Panc1 (cell line): ENCODE measurements around the gene AGPAT3. TPM values are rescaled to one million over a fixed set of nuclear protein-coding genes. Genes with fewer than 3 reads are reported as not detected.

Experiments
- ATAC-seq: fragments of 200-7000 bp; cut with Tn5 transposase; 2 replicates; pipeline ENCODE4 v1.9.1; 2020; ENCODE audit warnings: mild to moderate bottlenecking, moderate library complexity
- BruUV-seq: library from RNA; stranded (reverse); fragments of 400-500 nt; replicated peaks from 2 replicates; lab custom pipeline; 2021; lab: Mats Ljungman, UMichigan
- CTCF ChIA-PET: fragments of 300-600 bp; sonication (Branson Sonifier 250); formaldehyde crosslinking; loops from one replicate; lab custom pipeline; 2022; ENCODE audit warnings: antibody characterized with exemption; lab: Charles Lee
- POLR2A ChIA-PET: fragments of 300-600 bp; sonication (Branson Sonifier 250); formaldehyde crosslinking; loops from one replicate; lab custom pipeline; 2022; ENCODE audit warnings: antibody characterized with exemption; lab: Charles Lee
- DNase-seq: peaks from one replicate; pipeline ENCODE4 v3.0.0-alpha.2; 2010; ENCODE audit warnings: low read depth, low spot score
- H3K27ac ChIP-seq: 2 replicates; pipeline ENCODE4 v1.5.1; 2011; ENCODE audit warnings: mild to moderate bottlenecking, low read length, inconsistent platforms
- H3K27me3 ChIP-seq: fragments of 200-500 bp; sonication (Bioruptor generic); 2 replicates; pipeline ENCODE4 v1.6.0; 2014; ENCODE audit warnings: low read length, inconsistent platforms; ENCODE audit not compliant: control insufficient read depth, insufficient read depth
- H3K36me3 ChIP-seq: fragments of 200-500 bp; sonication (Bioruptor generic); 2 replicates; pipeline ENCODE4 v1.5.1; 2014; ENCODE audit warnings: inconsistent platforms, mild to moderate bottlenecking, low read length, moderate library complexity; ENCODE audit not compliant: control insufficient read depth, insufficient read depth
- H3K4me1 ChIP-seq: 2 replicates; pipeline ENCODE4 v1.5.1; 2011; ENCODE audit warnings: inconsistent platforms, mild to moderate bottlenecking, low read length, moderate library complexity; ENCODE audit not compliant: control insufficient read depth, insufficient read depth
- H3K4me3 ChIP-seq, 2 experiments: 2 replicates each; pipeline ENCODE4 v1.5.1; 2011 to 2012; ENCODE audit warnings: low read depth in 2 of 2, low read length in 2 of 2, mild to moderate bottlenecking in 2 of 2, inconsistent platforms in 1 of 2, moderate library complexity in 1 of 2
- H3K9me3 ChIP-seq: fragments of 200-500 bp; sonication (Bioruptor generic); 2 replicates; pipeline ENCODE4 v1.5.1; 2014; ENCODE audit warnings: low read depth, mild to moderate bottlenecking, inconsistent platforms, low read length, moderate library complexity; ENCODE audit not compliant: control insufficient read depth, insufficient read depth
- POLR2AphosphoS5 ChIP-seq: IDR thresholded peaks from 2 replicates; pipeline ENCODE4 v1.6.1; 2012; ENCODE audit warnings: mild to moderate bottlenecking, low read depth, low read length, moderate library complexity
- SIN3A ChIP-seq: IDR thresholded peaks from 2 replicates; pipeline ENCODE4 v1.6.1; 2012; ENCODE audit warnings: low read depth, mild to moderate bottlenecking, low read length, moderate library complexity, borderline replicate concordance; ENCODE audit not compliant: insufficient read depth
- TCF7L2 ChIP-seq: IDR thresholded peaks from 2 replicates; pipeline ENCODE4 v1.6.1; 2011; ENCODE audit warnings: mild to moderate bottlenecking, low read depth, low read length, inconsistent platforms
- in situ Hi-C: cut with HindIII; loops from 2 replicates; pipeline ENCODE4 v1.10.0; 2016; ENCODE audit warnings: low sequenced_read_pairs, low pct_unique_long_range_greater_than_20kb
- intact Hi-C: fragments of 100-400 bp; cut with micrococcal nuclease; formaldehyde crosslinking; loops from one replicate; pipeline ENCODE4 v1.10.0; 2022; ENCODE audit not compliant: unreplicated experiment
- total RNA-seq: library from RNA; stranded (reverse); gene quantifications from one replicate; pipeline ENCODE4 v1.2.1, GENCODE V29; 2021; ENCODE audit not compliant: unreplicated experiment
- TF ChIP-seq, protein P1 (sequence below), 2 experiments: IDR thresholded peaks; 2 replicates each; pipeline ENCODE4 v1.6.1; 2011 to 2012; ENCODE audit warnings: low read depth in 2 of 2, control low read depth in 1 of 2, low read length in 1 of 2, mild to moderate bottlenecking in 1 of 2, moderate library complexity in 1 of 2; ENCODE audit not compliant: insufficient read depth in 1 of 2
- TF ChIP-seq, protein P2 (sequence below): fragments of 450-650 bp; IDR thresholded peaks from 2 replicates; pipeline ENCODE4 v1.5.1; 2017; ENCODE audit warnings: mild to moderate bottlenecking

Gene AGPAT3
- total RNA-seq, 1 experiment from 2014 or later: 40.1 TPM

DNA sequence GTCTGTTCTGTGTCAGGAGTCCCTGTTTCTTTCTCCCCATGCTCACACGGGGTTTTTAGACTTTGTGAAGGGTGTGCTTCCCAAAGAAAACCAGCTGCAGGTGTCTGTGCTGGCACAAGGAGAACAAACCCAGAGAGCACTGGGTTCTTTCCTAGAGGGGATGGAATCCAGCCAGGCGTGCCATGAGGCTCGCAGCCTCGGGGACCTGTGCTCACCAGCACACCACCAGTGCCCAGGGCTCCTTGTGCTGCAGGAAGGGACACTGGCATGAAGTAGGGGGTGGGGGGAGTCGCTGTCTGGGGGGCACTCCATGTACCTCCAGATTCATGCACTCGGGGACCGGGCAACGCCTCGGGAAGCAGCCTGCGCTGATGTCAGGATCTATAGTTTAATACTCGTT, 57.9 kb downstream of the AGPAT3 start:
- DNase-seq (no peak), ATAC-seq (no peak)
- Histone ChIP-seq H3K4me1 (no peaks in the 10 kb centered on the region; the same call in 1 of the 2 replicates), H3K4me3 (no peak overlapping the region), H3K36me3 (no peaks in the 10 kb centered on the region), H3K27ac (no peak overlapping the region), H3K27me3 (no peaks in the 10 kb centered on the region), H3K9me3 (no peaks in the 10 kb centered on the region)
- ChIA-PET POLR2A (no interaction called here), CTCF (interaction anchor here (0.6 kb wide), 1 partner anchor 95 kb away, joined by 7 read pairs; no protein-coding TSS in a partner anchor)
- no TSS peak for BruUV-seq
- no peak for TF ChIP-seq SIN3A
- no peak for TF ChIP-seq POLR2AphosphoS5
- TF ChIP-seq TCF7L2: no peak
- TF ChIP-seq, protein P1, sequence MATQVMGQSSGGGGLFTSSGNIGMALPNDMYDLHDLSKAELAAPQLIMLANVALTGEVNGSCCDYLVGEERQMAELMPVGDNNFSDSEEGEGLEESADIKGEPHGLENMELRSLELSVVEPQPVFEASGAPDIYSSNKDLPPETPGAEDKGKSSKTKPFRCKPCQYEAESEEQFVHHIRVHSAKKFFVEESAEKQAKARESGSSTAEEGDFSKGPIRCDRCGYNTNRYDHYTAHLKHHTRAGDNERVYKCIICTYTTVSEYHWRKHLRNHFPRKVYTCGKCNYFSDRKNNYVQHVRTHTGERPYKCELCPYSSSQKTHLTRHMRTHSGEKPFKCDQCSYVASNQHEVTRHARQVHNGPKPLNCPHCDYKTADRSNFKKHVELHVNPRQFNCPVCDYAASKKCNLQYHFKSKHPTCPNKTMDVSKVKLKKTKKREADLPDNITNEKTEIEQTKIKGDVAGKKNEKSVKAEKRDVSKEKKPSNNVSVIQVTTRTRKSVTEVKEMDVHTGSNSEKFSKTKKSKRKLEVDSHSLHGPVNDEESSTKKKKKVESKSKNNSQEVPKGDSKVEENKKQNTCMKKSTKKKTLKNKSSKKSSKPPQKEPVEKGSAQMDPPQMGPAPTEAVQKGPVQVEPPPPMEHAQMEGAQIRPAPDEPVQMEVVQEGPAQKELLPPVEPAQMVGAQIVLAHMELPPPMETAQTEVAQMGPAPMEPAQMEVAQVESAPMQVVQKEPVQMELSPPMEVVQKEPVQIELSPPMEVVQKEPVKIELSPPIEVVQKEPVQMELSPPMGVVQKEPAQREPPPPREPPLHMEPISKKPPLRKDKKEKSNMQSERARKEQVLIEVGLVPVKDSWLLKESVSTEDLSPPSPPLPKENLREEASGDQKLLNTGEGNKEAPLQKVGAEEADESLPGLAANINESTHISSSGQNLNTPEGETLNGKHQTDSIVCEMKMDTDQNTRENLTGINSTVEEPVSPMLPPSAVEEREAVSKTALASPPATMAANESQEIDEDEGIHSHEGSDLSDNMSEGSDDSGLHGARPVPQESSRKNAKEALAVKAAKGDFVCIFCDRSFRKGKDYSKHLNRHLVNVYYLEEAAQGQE (IDR thresholded peaks at IDR 0.05; ENCODE audit: insufficient read depth in 1 of 2, low read depth in 2 of 2, low read length in 1 of 2): no peak
- in situ Hi-C loops (no loop called here), intact Hi-C loops (no loop called here)

DNA sequence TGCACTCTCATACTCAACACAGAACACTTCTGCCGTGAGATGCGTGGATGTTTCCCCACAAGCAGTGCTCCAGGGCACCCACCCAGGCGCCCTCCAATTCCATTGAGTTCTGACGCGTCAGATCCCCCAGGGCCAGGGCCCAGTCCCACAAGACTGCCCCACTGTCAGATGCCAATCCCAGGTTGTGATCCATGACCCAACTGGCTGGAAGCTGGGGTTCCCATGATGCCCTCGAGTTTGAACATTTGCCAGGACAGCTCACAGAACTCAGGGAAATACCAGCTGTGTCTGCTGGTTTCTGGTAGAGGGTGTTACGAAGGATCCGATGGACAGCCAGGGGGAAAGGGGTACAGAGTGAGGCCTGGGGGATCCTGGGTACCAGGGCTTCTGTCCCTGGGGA, 58.4 kb downstream of the AGPAT3 start:
- ChIA-PET CTCF (interaction anchor here (0.6 kb wide), 1 partner anchor 96 kb away, joined by 7 read pairs; no protein-coding TSS in a partner anchor), POLR2A (no interaction called here)
- Histone ChIP-seq H3K36me3 (no peaks in the 10 kb centered on the region), H3K4me1 (no peaks in the 10 kb centered on the region; the same call in 1 of the 2 replicates), H3K27ac (no peak overlapping the region), H3K27me3 (no peaks in the 10 kb centered on the region), H3K4me3 (no peak overlapping the region), H3K9me3 (no peaks in the 10 kb centered on the region)
- intact Hi-C loops (no loop called here), in situ Hi-C loops (no loop called here)
- TF ChIP-seq SIN3A (no peak), TCF7L2 (no peak), POLR2AphosphoS5 (no peak)
- TF ChIP-seq, protein P1 (IDR thresholded peaks at IDR 0.05; ENCODE audit: insufficient read depth in 1 of 2, low read depth in 2 of 2, low read length in 1 of 2): no peak
- TF ChIP-seq, protein P2, sequence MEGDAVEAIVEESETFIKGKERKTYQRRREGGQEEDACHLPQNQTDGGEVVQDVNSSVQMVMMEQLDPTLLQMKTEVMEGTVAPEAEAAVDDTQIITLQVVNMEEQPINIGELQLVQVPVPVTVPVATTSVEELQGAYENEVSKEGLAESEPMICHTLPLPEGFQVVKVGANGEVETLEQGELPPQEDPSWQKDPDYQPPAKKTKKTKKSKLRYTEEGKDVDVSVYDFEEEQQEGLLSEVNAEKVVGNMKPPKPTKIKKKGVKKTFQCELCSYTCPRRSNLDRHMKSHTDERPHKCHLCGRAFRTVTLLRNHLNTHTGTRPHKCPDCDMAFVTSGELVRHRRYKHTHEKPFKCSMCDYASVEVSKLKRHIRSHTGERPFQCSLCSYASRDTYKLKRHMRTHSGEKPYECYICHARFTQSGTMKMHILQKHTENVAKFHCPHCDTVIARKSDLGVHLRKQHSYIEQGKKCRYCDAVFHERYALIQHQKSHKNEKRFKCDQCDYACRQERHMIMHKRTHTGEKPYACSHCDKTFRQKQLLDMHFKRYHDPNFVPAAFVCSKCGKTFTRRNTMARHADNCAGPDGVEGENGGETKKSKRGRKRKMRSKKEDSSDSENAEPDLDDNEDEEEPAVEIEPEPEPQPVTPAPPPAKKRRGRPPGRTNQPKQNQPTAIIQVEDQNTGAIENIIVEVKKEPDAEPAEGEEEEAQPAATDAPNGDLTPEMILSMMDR: no peak
- no TSS peak for BruUV-seq
- DNase-seq: no peak
- ATAC-seq: no peak
